K562 (cell line): Measurements from ENCODE around the gene SLC33A1. TPM values are rescaled to one million over a fixed set of nuclear protein-coding genes. Genes with fewer than 3 reads are reported as not detected.

Source experiments
- ATAC-seq: fragments of 200-7000 bp; cut with Tn5 transposase; 3 replicates; pipeline ENCODE4 v1.9.1; 2020; ENCODE audit warnings: moderate library complexity
- BruUV-seq: library from RNA; stranded (reverse); fragments of 400-500 nt; replicated peaks from 2 replicates; lab custom pipeline; 2021; lab: Mats Ljungman, UMichigan
- CTCF ChIA-PET: fragments of 300-600 bp; formaldehyde crosslinking; extraction: SDS; loops from one replicate; lab custom pipeline; 2021; ENCODE audit warnings: low intra/inter-chr PET ratio; lab: Yijun Ruan, JAX
- POLR2A ChIA-PET: fragments of 300-600, 350-650 bp; sonication (Branson Sonifier 250); formaldehyde crosslinking; extraction: SDS; loops from one replicate; lab custom pipeline; 2021; ENCODE audit warnings: antibody characterized with exemption, inconsistent platforms; lab: Yijun Ruan, JAX
- DNase-seq, 4 experiments: peaks; one replicate each; pipeline versions ENCODE4 v3.0.0 to v3.0.0-alpha.2; 2011 to 2018; ENCODE audit warnings: low spot score in 3 of 4, mixed read lengths in 3 of 4; ENCODE audit errors: extremely low read depth in 1 of 4
- FAIRE-seq: peaks from 2 replicates; lab custom pipeline; 2011; peaks lifted over from hg19 to GRCh38; lab: Jason Lieb, UNC
- H2AFZ ChIP-seq: 2 replicates; pipeline ENCODE4 v1.6.0; 2011; ENCODE audit warnings: low read depth, low read length, control low read depth, inconsistent platforms
- H3K27ac ChIP-seq: fragments of 200-600 bp; 3 replicates; pipeline ENCODE4 v1.8.0; 2011; ENCODE audit warnings: low read depth, mild to moderate bottlenecking, control low read depth, inconsistent platforms, low read length, moderate library complexity, mixed read lengths; ENCODE audit errors: extremely low read depth
- H3K27me3 ChIP-seq, 2 experiments: fragments of 300-600 bp in 1 of 2; 2 replicates in 1 of 2; 3 replicates in 1 of 2; pipeline versions ENCODE4 v1.6.0 to v1.8.0; 2011; ENCODE audit warnings: inconsistent platforms in 2 of 2, low read length in 2 of 2, mild to moderate bottlenecking in 1 of 2, mixed read lengths in 1 of 2, moderate library complexity in 1 of 2; ENCODE audit not compliant: control insufficient read depth in 2 of 2, insufficient read depth in 2 of 2
- H3K36me3 ChIP-seq: fragments of 300-600 bp; 3 replicates; pipeline ENCODE4 v1.8.0; 2011; ENCODE audit warnings: mild to moderate bottlenecking, low read length, inconsistent platforms; ENCODE audit not compliant: control insufficient read depth, insufficient read depth
- H3K4me1 ChIP-seq, 2 experiments: fragments of 200-600 bp in 1 of 2; replicated peaks in 1 of 2; 2 replicates in 1 of 2; 3 replicates in 1 of 2; pipeline versions ENCODE4 v1.5.1 to v1.8.0; 2011; ENCODE audit warnings: inconsistent platforms in 2 of 2, low read length in 2 of 2, mild to moderate bottlenecking in 1 of 2, mixed read lengths in 1 of 2, moderate library complexity in 1 of 2; ENCODE audit not compliant: control insufficient read depth in 2 of 2, insufficient read depth in 2 of 2
- H3K4me2 ChIP-seq: 2 replicates; pipeline ENCODE4 v1.6.1; 2011; ENCODE audit warnings: low read length, control low read depth, inconsistent platforms, mixed read lengths; ENCODE audit not compliant: insufficient read depth
- H3K4me3 ChIP-seq: fragments of 200-600 bp; sonication (generic), shearing (Covaris generic); 2 replicates; pipeline ENCODE4 v1.5.1; 2016; ENCODE audit warnings: control low read depth, inconsistent platforms
- H3K79me2 ChIP-seq: fragments of 200-600 bp; 3 replicates; pipeline ENCODE4 v1.8.0; 2011; ENCODE audit warnings: low read length, inconsistent platforms; ENCODE audit not compliant: control insufficient read depth, insufficient read depth
- H3K9ac ChIP-seq, 2 experiments: 2 replicates each; pipeline versions ENCODE4 v1.6.0 to v1.6.1; 2011; ENCODE audit warnings: low read depth in 2 of 2, low read length in 2 of 2, control low read depth in 1 of 2, inconsistent platforms in 1 of 2, mild to moderate bottlenecking in 1 of 2, mixed read lengths in 1 of 2; ENCODE audit not compliant: insufficient read depth in 1 of 2
- H3K9me1 ChIP-seq: one replicate; pipeline ENCODE4 v1.6.0; 2011; ENCODE audit warnings: inconsistent platforms, mild to moderate bottlenecking, low read length, moderate library complexity; ENCODE audit not compliant: control insufficient read depth, insufficient read depth
- H3K9me3 ChIP-seq: replicated peaks from 2 replicates; pipeline ENCODE4 v1.5.1; 2011; ENCODE audit warnings: low read depth, low read length, inconsistent platforms; ENCODE audit not compliant: control insufficient read depth, insufficient read depth
- H4K20me1 ChIP-seq: replicated peaks from 2 replicates; pipeline ENCODE4 v1.6.1; 2011; ENCODE audit warnings: low read length, inconsistent platforms, mixed read lengths; ENCODE audit not compliant: control insufficient read depth, insufficient read depth
- CBFA2T2 ChIP-seq: fragments of 450-650 bp; conservative IDR thresholded peaks from 2 replicates; pipeline ENCODE4 v1.6.1; 2017; ENCODE audit warnings: mild to moderate bottlenecking
- CHD4 ChIP-seq: fragments of 200-600 bp; sonication (generic); IDR thresholded peaks from 3 replicates; pipeline ENCODE4 v1.6.1; 2012; ENCODE audit warnings: low read depth, mild to moderate bottlenecking, mixed read lengths, low read length, inconsistent platforms; ENCODE audit not compliant: insufficient read depth, insufficient replicate concordance, poor library complexity, severe bottlenecking
- DDX20 ChIP-seq: fragments of 450-650 bp; IDR thresholded peaks from 2 replicates; pipeline ENCODE4 v1.6.1; 2016; ENCODE audit warnings: missing genetic modification characterization, low read depth, mild to moderate bottlenecking, missing compliant biosample characterization, moderate library complexity
- HNRNPL ChIP-seq: fragments of 200-400 bp; formaldehyde crosslinking; IDR thresholded peaks from 2 replicates; pipeline ENCODE4 v1.6.1; 2017; ENCODE audit warnings: low read depth, mild to moderate bottlenecking, low read length
- HNRNPUL1 ChIP-seq: fragments of 200-400 bp; formaldehyde crosslinking; IDR thresholded peaks from 2 replicates; pipeline ENCODE4 v1.6.1; 2017; ENCODE audit warnings: low read length
- KLF1 ChIP-seq: fragments of 450-650 bp; IDR thresholded peaks from 2 replicates; pipeline ENCODE4 v1.6.1; 2016; ENCODE audit warnings: missing genetic modification characterization, missing compliant biosample characterization
- KLF13 ChIP-seq: fragments of 450-650 bp; IDR thresholded peaks from 2 replicates; pipeline ENCODE4 v1.6.1; 2016; ENCODE audit warnings: missing genetic modification characterization, low read depth, mild to moderate bottlenecking, missing compliant biosample characterization, moderate library complexity, borderline replicate concordance
- LEF1 ChIP-seq: fragments of 450-650 bp; IDR thresholded peaks from 2 replicates; pipeline ENCODE4 v1.6.1; 2016; ENCODE audit warnings: mild to moderate bottlenecking
- MITF ChIP-seq: IDR thresholded peaks from 2 replicates; pipeline ENCODE4 v1.6.1; 2014; ENCODE audit warnings: antibody characterized with exemption
- PCBP1 ChIP-seq: fragments of 200-400 bp; formaldehyde crosslinking; IDR thresholded peaks from 2 replicates; pipeline ENCODE4 v1.6.1; 2018; ENCODE audit warnings: mild to moderate bottlenecking, low read depth, low read length; ENCODE audit not compliant: poor library complexity, severe bottlenecking
- PHF8 ChIP-seq: fragments of 200-600 bp; sonication (generic); IDR thresholded peaks from 2 replicates; pipeline ENCODE4 v1.6.1; 2012; ENCODE audit warnings: mixed run types, mild to moderate bottlenecking, inconsistent platforms, low read length, moderate library complexity, borderline replicate concordance
- SMAD3 ChIP-seq: fragments of 450-650 bp; formaldehyde crosslinking; conservative IDR thresholded peaks from 2 replicates; pipeline ENCODE4 v1.4.0; 2020; ENCODE audit warnings: mild to moderate bottlenecking
- THRA ChIP-seq: fragments of 450-650 bp; IDR thresholded peaks from 2 replicates; pipeline ENCODE4 v1.6.1; 2017; ENCODE audit warnings: mild to moderate bottlenecking, moderate library complexity
- U2AF1 ChIP-seq: fragments of 200-400 bp; formaldehyde crosslinking; optimal IDR thresholded peaks from 2 replicates; pipeline ENCODE3; 2017; ENCODE audit warnings: mild to moderate bottlenecking, low read depth, low read length, moderate library complexity
- XRCC3 ChIP-seq: fragments of 450-650 bp; IDR thresholded peaks from 2 replicates; pipeline ENCODE4 v1.6.1; 2017; ENCODE audit warnings: mild to moderate bottlenecking, moderate library complexity
- ZBTB26 ChIP-seq: fragments of 450-650 bp; formaldehyde crosslinking; IDR thresholded peaks from 2 replicates; pipeline ENCODE4 v1.4.0; 2022; ENCODE audit warnings: missing genetic modification characterization
- ZNF431 ChIP-seq: sonication (generic); formaldehyde crosslinking; IDR thresholded peaks from 2 replicates; pipeline ENCODE4 v1.8.0; 2022; ENCODE audit warnings: mild to moderate bottlenecking, missing genetic modification reagents
- ZSCAN29 ChIP-seq: fragments of 450-650 bp; IDR thresholded peaks from 2 replicates; pipeline ENCODE4 v1.6.1; 2017
- WGBS: fragments of 100-300 bp; shearing (Covaris generic); methylation state at CpG from one replicate; pipeline ENCODE4 v1.1.6; 2016; ENCODE audit warnings: low coverage, mixed read lengths; ENCODE audit not compliant: insufficient coverage; ENCODE audit errors: missing lambda C conversion rate; 5-methylcytosine and 5-hydroxymethylcytosine counted together
- in situ Hi-C: fragments of 300-500 bp; cut with MboI; formaldehyde crosslinking; loops from 4 replicates; pipeline ENCODE4 v1.15.0; 2018; ENCODE audit warnings: inconsistent platforms, mixed read lengths
- intact Hi-C: fragments of 100-400 bp; cut with micrococcal nuclease; formaldehyde crosslinking; loops from 2 replicates; pipeline ENCODE4 v1.14.2; 2022
- polyA plus RNA-seq, 8 experiments: library from polyadenylated mRNA; depleted of rRNA in 4 of 8; stranded (reverse) in 5 of 8; unstranded in 3 of 8; fragments of >200 nt; fragmentation: Nextera tagmentation in 2 of 8; fragmentation: Illumina TruSeq in 1 of 8; extraction: Ambion mirVana in 2 of 8; extraction: Trizol in 1 of 8; gene quantifications; 2 replicates each; pipeline versions ENCODE4 v1.2.1 to v1.2.3, GENCODE V29; 2011 to 2014; ENCODE audit warnings: inconsistent platforms in 1 of 8, missing spikeins in 1 of 8
- total RNA-seq, 7 experiments: library from RNA; depleted of rRNA in 6 of 7; stranded (reverse); fragments of >200 nt in 6 of 7; fragmentation: Illumina TruSeq in 2 of 7; extraction: Trizol in 2 of 7; gene quantifications; 2 replicates each; pipeline versions ENCODE4 v1.2.1 to v1.2.3, GENCODE V29; 2011 to 2021; ENCODE audit warnings: low replicate concordance in 1 of 7

The SLC33A1 gene
- total and polyA plus RNA-seq, 9 of the 15 experiments (the other 6 are each of a cell fraction or from before 2014, with no cell fraction given): 6.2 to 26.8 (median 19.6) TPM

- Histone ChIP-seq H3K9ac (peak overlapping the region in 1 of 2 experiments; percentile 57; a peak in 2 of 4 replicates), H3K9me3 (no peaks in the 10 kb centered on the region), H3K4me2 (peak overlapping the region; percentile 72), H3K4me1 (peaks cover 25 to 32% of the 10 kb centered on the region in 2 experiments), H3K79me2 (peaks cover 100% of the 10 kb centered on the region), H2AFZ (no peak overlapping the region), H4K20me1 (0 out of 2 replicates have a peak, but pooled peaks cover 3% of the 10 kb centered on the region), H3K27me3 (no peaks in the 10 kb centered on the region), H3K4me3 (peak overlapping the region; percentile 12; the same call in 1 of the 2 replicates), H3K9me1 (no peaks in the 10 kb centered on the region), H3K27ac (peak overlapping the region; percentile 90), H3K36me3 (peaks cover 41% of the 10 kb centered on the region)
- BruUV-seq: no TSS peak
- ATAC-seq (peak; percentile 86), FAIRE-seq (peak; percentile 92), DNase-seq (peak; percentile 77 to 96 (median 84))
- intact Hi-C loops: loop anchor here (2.0 kb wide), 1 partner anchor 18 kb away; no protein-coding TSS in a partner anchor
- ChIA-PET CTCF (no interaction called here), POLR2A (interaction anchor here (0.6 to 1.4 kb wide), 7 partner anchors 9 to 85 kb away, joined by 3 to 5 read pairs (median 3); partner anchors contain the start of gene C3orf33)
- WGBS: 0% methylated on average over 2 of the region's 2 CpGs
- in situ Hi-C loops: no loop called here
- TF ChIP-seq PHF8: no peak
- TF ChIP-seq HNRNPUL1: no peak
- TF ChIP-seq U2AF1: no peak
- no peak for TF ChIP-seq ZSCAN29
- TF ChIP-seq SMAD3 (CRISPR knock-in tag): no peak
- TF ChIP-seq HNRNPL: no peak
- no peak for TF ChIP-seq CHD4
- TF ChIP-seq ZBTB26 (CRISPR knock-in tag): no peak
- no peak for TF ChIP-seq DDX20
- no peak for TF ChIP-seq PCBP1
- TF ChIP-seq ZNF431: no peak
- no peak for TF ChIP-seq KLF13 (tag)
- TF ChIP-seq THRA: no peak
- no peak for TF ChIP-seq MITF
- peak; percentile 90 for TF ChIP-seq CBFA2T2
- no peak for TF ChIP-seq XRCC3
- TF ChIP-seq LEF1: no peak; the same call in none of the 2 replicates
- TF ChIP-seq KLF1 (tag): no peak
Observed at GRCh38 chr3:155890671-155891190, 36.5 kb upstream of the SLC33A1 start.
